ENCODE measurements around the gene GOT2.
A peak's percentile ranks its signal among the peaks of the same experiment; 100 is the strongest.
"Not testable (repeated sequence)": the region's sequence is repeated elsewhere in the genome, so short reads cannot be mapped to it uniquely, and the experiment has no call there.

Gene GOT2

GRCh38 chr16:58723109-58723508, 11.0 kb downstream of the GOT2 start:
- Histone ChIP-seq H3K27ac (ENCODE audit: low read depth, low read length) (no peak overlapping the region), H3K9me3 (ENCODE audit: control insufficient read depth in 1 of 2, low read length in 2 of 2) (no peaks in the 10 kb centered on the region), H3K36me3 (ENCODE audit: control insufficient read depth in 1 of 2, insufficient read depth in 2 of 2, low read length in 2 of 2) (peaks cover 10 to 42% of the 10 kb centered on the region in 2 donors), H3K27me3 (ENCODE audit: control insufficient read depth in 1 of 2, insufficient read depth in 2 of 2, low read length in 2 of 2) (no peaks in the 10 kb centered on the region), H3K4me1 (ENCODE audit: control insufficient read depth in 1 of 2, insufficient read depth in 2 of 2, low read length in 2 of 2) (peaks cover 0 to 1% of the 10 kb centered on the region in 2 donors), H3K4me3 (ENCODE audit: low read depth in 1 of 2, low read length in 2 of 2) (no peak overlapping the region), H3K9ac (ENCODE audit: low read depth in 1 of 2, low read length in 2 of 2) (no peak overlapping the region)

GRCh38 chr16:58717994-58718393, 16.1 kb downstream of the GOT2 start:
- H3K4me1 ChIP-seq (ENCODE audit: control insufficient read depth in 1 of 2, insufficient read depth in 2 of 2, low read length in 2 of 2) = no peaks in the 10 kb centered on the region
- H3K27me3 ChIP-seq (ENCODE audit: control insufficient read depth in 1 of 2, insufficient read depth in 2 of 2, low read length in 2 of 2) = no peaks in the 10 kb centered on the region
- no peaks in the 10 kb centered on the region for H3K9me3 ChIP-seq (ENCODE audit: control insufficient read depth in 1 of 2, low read length in 2 of 2)
- H3K4me3 ChIP-seq (ENCODE audit: low read depth in 1 of 2, low read length in 2 of 2) = no peak overlapping the region
- H3K36me3 ChIP-seq (ENCODE audit: control insufficient read depth in 1 of 2, insufficient read depth in 2 of 2, low read length in 2 of 2) = peaks cover 25 to 66% of the 10 kb centered on the region in 2 donors
- H3K27ac ChIP-seq (ENCODE audit: low read depth, low read length) = no peak overlapping the region
- no peak overlapping the region for H3K9ac ChIP-seq (ENCODE audit: low read depth in 1 of 2, low read length in 2 of 2)

- H3K9me3 ChIP-seq (ENCODE audit: control insufficient read depth in 1 of 2, low read length in 2 of 2) = no peaks in the 10 kb centered on the region
Measured at GRCh38 chr16:58716468-58716867, 17.6 kb downstream of the GOT2 start.

GRCh38 chr16:58713742-58714141, 20.4 kb downstream of the GOT2 start:
- no peak overlapping the region for H3K27ac ChIP-seq (ENCODE audit: low read depth, low read length)
- H3K9ac ChIP-seq (ENCODE audit: low read depth in 1 of 2, low read length in 2 of 2) = no peak overlapping the region
- H3K9me3 ChIP-seq (ENCODE audit: control insufficient read depth in 1 of 2, low read length in 2 of 2) = no peaks in the 10 kb centered on the region
- H3K4me1 ChIP-seq (ENCODE audit: control insufficient read depth in 1 of 2, insufficient read depth in 2 of 2, low read length in 2 of 2) = no peaks in the 10 kb centered on the region
- no peak overlapping the region for H3K4me3 ChIP-seq (ENCODE audit: low read depth in 1 of 2, low read length in 2 of 2)
- peaks cover 26 to 66% of the 10 kb centered on the region in 2 donors for H3K36me3 ChIP-seq (ENCODE audit: control insufficient read depth in 1 of 2, insufficient read depth in 2 of 2, low read length in 2 of 2)
- H3K27me3 ChIP-seq (ENCODE audit: control insufficient read depth in 1 of 2, insufficient read depth in 2 of 2, low read length in 2 of 2) = no peaks in the 10 kb centered on the region

More at GRCh38 chr16:58716468-58716867, 17.6 kb downstream of the GOT2 start:
- no peak overlapping the region for H3K27ac ChIP-seq (ENCODE audit: low read depth, low read length)
- no peak overlapping the region for H3K9ac ChIP-seq (ENCODE audit: low read depth in 1 of 2, low read length in 2 of 2)
- peaks cover 28 to 67% of the 10 kb centered on the region in 2 donors for H3K36me3 ChIP-seq (ENCODE audit: control insufficient read depth in 1 of 2, insufficient read depth in 2 of 2, low read length in 2 of 2)
- no peaks in the 10 kb centered on the region for H3K27me3 ChIP-seq (ENCODE audit: control insufficient read depth in 1 of 2, insufficient read depth in 2 of 2, low read length in 2 of 2)
- no peaks in the 10 kb centered on the region for H3K4me1 ChIP-seq (ENCODE audit: control insufficient read depth in 1 of 2, insufficient read depth in 2 of 2, low read length in 2 of 2)
- no peak overlapping the region for H3K4me3 ChIP-seq (ENCODE audit: low read depth in 1 of 2, low read length in 2 of 2)

- no peaks in the 10 kb centered on the region for H3K9me3 ChIP-seq (ENCODE audit: control insufficient read depth in 1 of 2, low read length in 2 of 2)
- no peak overlapping the region for H3K9ac ChIP-seq (ENCODE audit: low read depth in 1 of 2, low read length in 2 of 2)
- no peaks in the 10 kb centered on the region for H3K27me3 ChIP-seq (ENCODE audit: control insufficient read depth in 1 of 2, insufficient read depth in 2 of 2, low read length in 2 of 2)
- H3K4me3 ChIP-seq (ENCODE audit: low read depth in 1 of 2, low read length in 2 of 2) = no peak overlapping the region
- peaks cover 30 to 53% of the 10 kb centered on the region in 2 donors for H3K36me3 ChIP-seq (ENCODE audit: control insufficient read depth in 1 of 2, insufficient read depth in 2 of 2, low read length in 2 of 2)
- H3K4me1 ChIP-seq (ENCODE audit: control insufficient read depth in 1 of 2, insufficient read depth in 2 of 2, low read length in 2 of 2) = no peaks in the 10 kb centered on the region
- H3K27ac ChIP-seq (ENCODE audit: low read depth, low read length) = no peak overlapping the region
Measured at GRCh38 chr16:58709333-58709732, 24.8 kb downstream of the GOT2 start.

GRCh38 chr16:58699151-58699550, 35.0 kb downstream of the GOT2 start:
- Histone ChIP-seq H3K36me3 (ENCODE audit: control insufficient read depth in 1 of 2, insufficient read depth in 2 of 2, low read length in 2 of 2) (no peaks in the 10 kb centered on the region), H3K27ac (ENCODE audit: low read depth, low read length) (no peak overlapping the region), H3K9me3 (ENCODE audit: control insufficient read depth in 1 of 2, low read length in 2 of 2) (no peaks in the 10 kb centered on the region), H3K4me1 (ENCODE audit: control insufficient read depth in 1 of 2, insufficient read depth in 2 of 2, low read length in 2 of 2) (no peaks in the 10 kb centered on the region), H3K9ac (ENCODE audit: low read depth in 1 of 2, low read length in 2 of 2) (no peak overlapping the region), H3K27me3 (ENCODE audit: control insufficient read depth in 1 of 2, insufficient read depth in 2 of 2, low read length in 2 of 2) (no peaks in the 10 kb centered on the region), H3K4me3 (ENCODE audit: low read depth in 1 of 2, low read length in 2 of 2) (no peak overlapping the region)

- Histone ChIP-seq H3K27me3 (ENCODE audit: control insufficient read depth in 1 of 2, insufficient read depth in 2 of 2, low read length in 2 of 2) (no peaks in the 10 kb centered on the region), H3K4me1 (ENCODE audit: control insufficient read depth in 1 of 2, insufficient read depth in 2 of 2, low read length in 2 of 2) (no peaks in the 10 kb centered on the region), H3K9me3 (ENCODE audit: control insufficient read depth in 1 of 2, low read length in 2 of 2) (no peaks in the 10 kb centered on the region), H3K4me3 (ENCODE audit: low read depth in 1 of 2, low read length in 2 of 2) (no peak overlapping the region), H3K9ac (ENCODE audit: low read depth in 1 of 2, low read length in 2 of 2) (no peak overlapping the region), H3K27ac (ENCODE audit: low read depth, low read length) (no peak overlapping the region), H3K36me3 (ENCODE audit: control insufficient read depth in 1 of 2, insufficient read depth in 2 of 2, low read length in 2 of 2) (no peaks in the 10 kb centered on the region)
Measured at GRCh38 chr16:58695368-58695767, 38.7 kb downstream of the GOT2 start.

GRCh38 chr16:58692450-58692849, 41.7 kb downstream of the GOT2 start:
- Histone ChIP-seq H3K27ac (ENCODE audit: low read depth, low read length) (no peak overlapping the region), H3K9ac (ENCODE audit: low read depth in 1 of 2, low read length in 2 of 2) (no peak overlapping the region), H3K4me3 (ENCODE audit: low read depth in 1 of 2, low read length in 2 of 2) (no peak overlapping the region), H3K4me1 (ENCODE audit: control insufficient read depth in 1 of 2, insufficient read depth in 2 of 2, low read length in 2 of 2) (no peaks in the 10 kb centered on the region), H3K9me3 (ENCODE audit: control insufficient read depth in 1 of 2, low read length in 2 of 2) (no peaks in the 10 kb centered on the region), H3K27me3 (ENCODE audit: control insufficient read depth in 1 of 2, insufficient read depth in 2 of 2, low read length in 2 of 2) (no peaks in the 10 kb centered on the region), H3K36me3 (ENCODE audit: control insufficient read depth in 1 of 2, insufficient read depth in 2 of 2, low read length in 2 of 2) (no peaks in the 10 kb centered on the region)

GRCh38 chr16:58686985-58687706, 47.0 kb downstream of the GOT2 start:
- H3K27me3 ChIP-seq (ENCODE audit: control insufficient read depth in 1 of 2, insufficient read depth in 2 of 2, low read length in 2 of 2); H3K9me3 ChIP-seq (ENCODE audit: control insufficient read depth in 1 of 2, low read length in 2 of 2); H3K9ac ChIP-seq (ENCODE audit: low read depth in 1 of 2, low read length in 2 of 2); H3K4me3 ChIP-seq (ENCODE audit: low read depth in 1 of 2, low read length in 2 of 2); H3K36me3 ChIP-seq (ENCODE audit: control insufficient read depth in 1 of 2, insufficient read depth in 2 of 2, low read length in 2 of 2); H3K27ac ChIP-seq (ENCODE audit: low read depth, low read length): not testable (repeated sequence)
- peaks cover 14 to 17% of the 10 kb centered on the region in 2 donors for H3K4me1 ChIP-seq (ENCODE audit: control insufficient read depth in 1 of 2, insufficient read depth in 2 of 2, low read length in 2 of 2)

- H3K36me3 ChIP-seq (ENCODE audit: control insufficient read depth in 1 of 2, insufficient read depth in 2 of 2, low read length in 2 of 2) = peaks cover 0 to 3% of the 10 kb centered on the region in 2 donors
- H3K4me3 ChIP-seq (ENCODE audit: low read depth in 1 of 2, low read length in 2 of 2) = peak overlapping the region; percentile 84 to 100
- H3K9ac ChIP-seq (ENCODE audit: low read depth in 1 of 2, low read length in 2 of 2) = peak overlapping the region in 1 of 2 donors; percentile 82
- no peaks in the 10 kb centered on the region for H3K27me3 ChIP-seq (ENCODE audit: control insufficient read depth in 1 of 2, insufficient read depth in 2 of 2, low read length in 2 of 2)
- H3K27ac ChIP-seq (ENCODE audit: low read depth, low read length) = no peak overlapping the region
- H3K9me3 ChIP-seq (ENCODE audit: control insufficient read depth in 1 of 2, low read length in 2 of 2) = no peaks in the 10 kb centered on the region
- peaks cover 14 to 17% of the 10 kb centered on the region in 2 donors for H3K4me1 ChIP-seq (ENCODE audit: control insufficient read depth in 1 of 2, insufficient read depth in 2 of 2, low read length in 2 of 2)
Measured at GRCh38 chr16:58685084-58685449, 49.0 kb downstream of the GOT2 start.
